Brain pericyte (primary cell): ENCODE measurements around the gene FBXW12.

Source experiments
- DNase-seq: peaks from one replicate; pipeline ENCODE4 v3.0.0-alpha.2; 2012; ENCODE audit warnings: low read depth, low spot score

The FBXW12 gene

DNA sequence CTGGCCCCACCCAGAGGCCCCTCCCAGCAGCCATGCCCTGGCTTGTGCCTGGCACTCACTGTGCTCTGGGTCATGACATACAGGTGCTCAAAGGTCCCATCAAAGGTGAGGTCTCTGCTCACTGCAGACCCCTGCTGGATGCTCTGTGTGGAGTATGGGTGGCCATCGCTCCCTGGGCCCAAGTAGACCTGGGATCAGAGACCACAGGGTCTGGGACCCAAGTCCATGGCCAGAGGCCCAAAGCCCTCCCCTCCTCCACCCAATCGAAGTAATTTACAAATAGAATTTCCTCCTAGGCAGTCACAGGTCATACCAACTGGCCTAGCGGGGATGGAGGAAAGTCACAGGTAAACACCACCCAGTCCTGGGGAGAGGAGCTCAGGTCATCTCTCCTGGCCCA, 50.3 kb downstream of the FBXW12 start:
- no peak for DNase-seq

DNA sequence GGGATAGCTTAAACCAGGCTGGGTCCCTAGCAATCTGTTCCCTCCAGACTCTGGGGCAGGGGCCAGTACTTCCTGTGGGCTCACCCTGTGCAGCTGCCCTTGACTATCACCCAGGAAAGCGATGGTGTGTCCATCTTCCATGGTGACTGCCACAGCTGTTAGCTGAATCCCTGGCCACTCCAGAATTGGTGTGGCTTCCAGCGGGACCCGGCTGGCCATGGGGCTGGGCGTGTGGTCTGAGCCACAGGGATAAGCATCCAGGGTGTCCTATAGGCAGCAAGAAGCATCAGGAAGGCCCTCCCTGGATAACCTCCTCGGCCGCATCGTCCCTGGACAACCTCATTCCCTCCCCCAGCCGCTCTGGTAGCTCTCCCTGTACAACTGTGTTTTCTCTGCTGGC, 50.7 kb downstream of the FBXW12 start:
- no peak for DNase-seq

DNA sequence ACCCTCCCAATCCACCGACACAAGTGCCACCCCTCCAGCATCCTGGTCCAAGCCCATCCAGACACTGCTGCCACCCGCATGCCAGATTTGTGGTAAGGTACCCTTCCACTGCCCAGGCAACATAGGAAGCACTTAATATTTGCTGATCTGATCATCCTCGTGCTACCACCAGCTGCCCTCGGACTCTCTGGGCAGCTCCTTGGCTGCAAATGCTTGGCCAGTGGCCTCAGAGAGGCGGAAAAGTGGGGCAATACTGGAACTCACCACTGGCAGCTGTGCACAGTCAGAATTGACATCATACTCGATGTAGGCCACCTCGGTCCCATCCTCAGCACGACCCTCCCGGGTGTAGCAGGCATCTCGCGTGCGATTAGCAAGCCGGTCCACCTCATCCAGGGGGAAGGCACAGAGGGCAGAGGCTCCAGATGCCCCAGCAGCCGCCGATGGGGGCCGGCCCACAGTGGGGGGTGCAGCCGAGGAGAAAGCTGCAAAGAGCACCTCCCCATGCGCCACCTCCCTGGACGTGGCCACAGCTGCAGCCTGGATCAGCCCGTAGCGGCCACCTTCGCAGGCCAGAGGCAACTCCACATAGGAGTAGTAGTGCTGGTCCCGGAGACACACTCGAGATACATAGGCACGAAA, 51.3 kb downstream of the FBXW12 start:
- DNase-seq, result no peak

DNA sequence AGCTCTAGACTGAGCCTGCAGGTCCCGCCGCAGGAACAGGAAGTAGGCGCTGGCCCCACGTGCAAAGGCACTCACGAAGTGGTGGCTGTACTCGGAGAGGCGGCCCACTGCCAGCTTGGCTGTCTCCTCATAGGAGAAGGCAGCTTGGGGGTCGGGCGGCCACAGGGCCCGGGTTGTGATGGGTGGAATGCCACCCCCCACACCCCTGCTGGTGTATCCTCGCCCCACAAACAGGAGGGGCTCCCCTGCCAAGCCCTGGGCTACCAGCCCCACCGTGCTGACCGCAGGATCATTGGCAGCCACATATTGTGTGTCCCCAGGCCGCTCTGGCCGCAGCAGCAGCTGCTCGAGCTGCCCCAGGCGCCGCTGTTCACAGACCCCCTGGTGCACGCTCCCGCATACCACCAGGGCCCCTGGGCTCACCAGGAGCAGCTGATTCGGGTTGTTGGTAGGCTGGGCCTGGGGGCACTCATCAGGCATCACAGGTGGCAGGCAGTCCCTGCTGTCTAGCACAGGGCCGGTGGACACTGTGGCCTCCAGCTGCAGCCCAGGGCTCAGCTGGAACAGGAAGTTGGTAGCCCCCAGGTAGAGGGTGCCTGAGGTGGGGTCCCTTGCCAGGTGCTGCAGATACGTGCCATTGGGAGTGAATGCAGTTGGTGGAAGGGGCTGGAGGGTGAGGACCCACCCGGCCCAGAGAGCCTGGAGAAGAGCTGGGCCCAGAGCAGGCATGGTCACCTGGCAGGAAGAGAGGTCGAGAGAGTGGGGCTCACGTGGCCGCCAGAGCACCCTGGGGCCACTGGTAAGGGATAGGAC, 52.1 kb downstream of the FBXW12 start:
- DNase-seq, result no peak

DNA sequence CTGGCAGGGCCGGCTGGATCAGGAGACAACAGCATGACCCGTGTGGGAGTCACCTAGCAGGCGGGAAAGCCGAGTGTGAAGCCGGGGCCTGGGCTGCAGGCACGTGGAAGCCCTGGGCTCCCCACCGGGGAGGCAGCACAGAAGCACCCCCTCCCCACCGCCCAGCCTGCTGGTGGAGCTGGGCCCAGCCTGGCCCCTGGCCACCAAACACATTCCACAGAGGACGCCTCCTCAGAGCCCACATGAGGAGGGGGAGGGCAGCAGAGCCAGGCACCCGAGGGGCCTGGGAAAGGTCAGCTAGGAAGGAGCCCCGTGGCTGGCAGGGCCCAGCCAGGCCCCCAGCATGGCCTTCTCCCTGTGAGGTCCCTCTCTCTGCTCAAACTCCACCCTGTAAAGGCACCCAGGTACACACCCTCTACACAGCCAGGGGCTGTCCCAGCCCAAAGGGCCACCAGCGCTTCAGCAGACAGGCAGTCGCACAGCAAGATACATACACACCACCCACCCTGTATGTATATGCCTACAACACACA, 53.3 kb downstream of the FBXW12 start:
- no peak for DNase-seq

DNA sequence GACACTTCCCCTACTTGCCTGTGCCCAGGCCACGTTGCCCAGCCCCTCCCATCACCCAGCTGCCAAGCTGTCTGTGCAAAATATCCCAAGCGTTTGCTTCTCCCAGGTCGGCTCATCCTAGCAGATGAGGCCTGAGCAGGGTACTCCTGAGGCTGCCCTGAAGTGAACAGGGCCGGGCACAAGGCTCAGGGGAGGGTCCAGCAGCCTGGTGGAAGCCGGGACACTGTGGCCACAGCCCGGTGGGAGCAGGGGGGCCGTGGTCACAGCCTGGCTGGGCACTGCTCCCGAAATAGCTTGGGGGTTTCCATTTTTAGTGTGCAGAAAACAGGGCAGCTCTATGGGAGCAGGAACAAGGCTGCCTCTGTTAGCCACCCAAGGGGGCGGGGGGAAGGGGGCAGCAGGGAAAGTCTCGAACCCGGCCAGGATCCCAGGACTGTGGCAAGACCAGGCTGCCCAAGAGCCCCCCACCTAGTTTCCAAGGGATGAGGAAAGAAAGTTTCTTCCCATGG, 54.4 kb downstream of the FBXW12 start:
- DNase-seq, result no peak

DNA sequence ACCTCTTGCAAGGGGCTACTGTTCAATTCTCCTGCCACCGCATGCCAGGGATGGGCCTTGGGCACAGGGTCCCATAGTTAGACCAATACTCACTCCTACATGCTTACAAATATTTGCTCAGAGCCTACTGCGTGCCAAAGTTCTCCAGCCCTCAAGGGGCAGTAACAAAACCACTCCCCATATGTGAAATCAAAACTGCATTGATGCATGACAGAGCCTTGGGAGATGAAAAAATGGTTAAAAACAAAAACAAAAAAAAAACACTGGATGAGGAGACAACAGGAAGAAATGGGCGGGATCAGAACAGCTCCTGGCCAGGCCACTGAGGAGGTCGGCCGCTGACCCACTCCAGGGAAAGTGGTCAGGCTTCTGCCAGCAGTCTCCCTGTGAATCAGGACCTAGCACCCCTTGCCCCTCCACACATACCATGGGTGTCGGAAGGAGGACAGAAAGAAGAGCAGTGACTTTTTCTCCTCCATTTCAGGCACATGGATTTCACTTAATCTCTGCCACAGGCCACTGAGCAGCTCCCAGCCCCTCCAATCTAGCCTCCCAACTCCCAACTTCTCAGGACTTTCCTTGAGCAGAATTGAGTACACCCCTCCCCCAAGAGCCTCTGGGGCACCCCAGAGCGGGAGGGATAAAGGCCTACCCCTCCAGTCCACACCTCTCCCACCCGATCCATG, 55.1 kb downstream of the FBXW12 start:
- DNase-seq, result no peak

DNA sequence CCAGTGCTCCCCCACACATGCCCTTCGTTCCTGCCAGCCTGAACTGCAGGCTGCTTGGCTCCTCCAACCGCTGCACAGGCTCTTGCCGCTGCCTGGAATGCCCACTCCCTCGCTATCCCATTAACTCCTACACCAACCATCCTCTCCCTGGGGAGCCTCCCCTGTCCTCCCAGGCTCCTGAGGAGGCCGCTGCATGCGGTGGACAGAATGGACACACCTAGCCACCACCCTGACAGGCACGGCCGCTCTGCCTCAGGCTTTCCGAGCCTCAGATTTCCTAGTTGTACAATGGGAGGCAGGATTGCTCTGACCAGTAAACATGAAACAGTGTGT, 55.6 kb downstream of the FBXW12 start:
- no peak for DNase-seq

DNA sequence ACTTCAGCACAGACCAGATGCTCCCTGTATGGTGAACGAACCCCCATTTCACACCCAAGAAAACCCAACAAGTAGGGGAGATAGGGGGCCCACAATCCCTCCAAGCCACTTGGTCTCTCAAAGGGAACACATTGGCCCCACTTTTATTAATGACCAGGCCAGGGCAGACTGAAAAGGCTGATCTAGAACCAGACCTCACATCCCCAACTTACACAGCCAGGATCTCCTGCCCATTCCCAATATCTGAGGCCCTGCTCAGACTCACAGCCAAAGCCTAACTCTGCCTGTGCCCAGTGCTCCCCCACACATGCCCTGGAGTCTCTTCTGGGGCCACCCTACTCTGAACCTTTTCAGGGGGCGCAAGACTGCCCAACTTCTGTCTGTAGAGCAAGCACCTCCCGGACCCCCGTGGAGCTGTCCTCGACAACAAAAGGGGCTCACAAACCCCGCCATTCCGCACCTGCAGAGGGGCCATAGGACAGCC, 56.1 kb downstream of the FBXW12 start:
- DNase-seq, result no peak

DNA sequence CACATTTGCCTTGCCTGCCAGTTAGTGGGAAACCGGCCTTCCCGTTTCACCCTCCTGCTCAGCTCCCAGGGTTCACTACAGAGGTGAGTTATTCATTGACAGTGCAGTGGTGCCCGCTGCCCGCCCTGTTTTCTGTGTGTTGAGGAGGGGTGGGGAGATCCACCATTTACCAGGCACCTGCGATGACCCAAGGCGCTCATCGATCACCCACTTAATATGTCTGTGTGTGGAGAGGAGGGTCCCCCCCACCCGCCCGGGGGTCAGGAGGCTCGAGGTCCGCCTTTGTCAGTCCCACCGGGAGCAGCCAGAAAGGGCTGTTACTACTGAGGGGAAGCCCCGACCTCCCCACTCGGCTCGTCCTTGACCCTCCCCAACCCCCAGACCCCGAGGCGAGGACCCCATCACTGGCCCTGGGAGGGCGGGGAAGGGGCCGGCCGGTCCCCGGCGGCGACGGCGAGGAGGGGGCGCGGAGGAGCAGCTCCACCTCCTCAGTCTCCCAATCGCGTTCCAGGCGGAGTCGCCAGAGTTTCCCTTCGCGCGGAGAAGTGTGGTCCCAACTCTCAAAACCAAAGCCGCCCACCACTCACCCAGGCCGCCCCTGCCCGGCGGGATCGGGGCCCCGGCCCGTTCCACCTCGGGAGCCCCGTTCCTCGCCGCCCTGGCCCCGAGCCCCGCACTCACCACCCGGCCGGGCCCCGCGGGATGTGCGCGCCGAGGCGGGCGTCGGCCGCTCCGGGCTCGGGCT, 56.7 kb downstream of the FBXW12 start:
- DNase-seq, result no peak

DNA sequence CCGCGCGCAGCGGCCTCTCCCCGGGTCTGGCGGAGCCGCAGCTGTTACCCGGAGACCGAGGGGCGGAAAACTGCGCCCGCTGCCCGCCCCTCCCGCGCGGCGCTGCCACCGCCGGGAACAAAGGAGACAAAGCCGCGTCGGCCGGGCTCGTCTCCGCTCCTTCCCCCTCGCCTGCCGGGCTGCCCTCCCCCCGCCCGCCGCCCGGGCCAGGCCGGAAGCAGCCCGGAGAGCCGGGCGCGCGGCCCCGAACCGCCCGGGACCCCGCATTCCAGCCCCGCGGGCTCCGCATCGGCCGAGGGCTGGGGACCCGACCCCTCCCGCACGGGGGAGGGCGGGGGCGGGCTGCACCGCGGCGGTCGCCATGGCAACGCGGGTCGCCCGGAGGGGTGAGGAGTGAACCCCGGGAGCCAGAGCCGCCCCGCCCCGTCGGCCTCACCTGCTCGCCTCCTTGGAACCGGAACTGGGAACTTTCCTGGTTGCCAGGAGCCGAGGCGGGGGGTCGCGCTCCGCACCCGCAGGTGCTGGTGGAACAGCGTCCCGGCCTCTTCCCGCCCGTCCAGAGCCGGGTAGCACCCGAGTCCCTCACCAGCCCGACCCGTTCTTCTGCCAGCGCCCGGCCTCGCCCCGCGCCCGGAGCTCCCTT, 57.4 kb downstream of the FBXW12 start:
- DNase-seq, result no peak

DNA sequence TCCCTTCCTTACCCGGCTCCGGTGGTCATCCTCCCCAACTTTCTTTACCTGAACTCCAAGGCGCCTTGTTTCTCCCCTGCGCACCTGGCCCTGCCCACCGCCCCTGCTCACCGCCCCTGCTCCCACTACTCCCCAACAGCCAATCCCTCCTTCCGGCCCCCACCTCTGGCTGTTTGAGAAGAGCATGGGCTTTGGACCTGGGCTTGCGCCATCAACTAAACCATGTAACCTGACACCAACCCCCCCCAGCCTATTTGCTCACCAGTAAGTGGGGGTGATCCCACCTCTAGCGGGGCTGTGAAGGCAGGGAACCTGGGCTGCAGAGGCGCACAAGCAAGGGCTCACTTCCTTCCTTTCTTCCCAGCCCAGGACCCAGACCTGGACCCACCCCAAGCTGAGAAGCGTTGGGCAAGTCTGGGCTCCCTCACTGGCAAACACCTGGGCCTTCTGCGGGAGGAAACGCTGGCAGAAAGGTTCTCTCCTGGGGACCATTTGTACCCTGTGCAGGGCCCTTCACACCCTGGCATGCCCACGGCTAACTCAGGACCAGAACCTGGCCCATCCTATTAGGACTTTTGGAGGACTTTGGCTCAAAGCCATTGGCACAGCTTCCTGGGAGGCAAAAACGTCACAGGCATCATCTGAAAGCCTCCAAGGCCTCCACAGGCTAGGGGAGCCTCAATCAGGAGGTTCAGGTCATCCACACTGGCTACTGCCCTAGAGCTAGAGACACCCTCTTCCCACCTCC, 58.1 kb downstream of the FBXW12 start, which contains the start of gene PLXNB1:
Gene PLXNB1, minus strand, starts transcription at position 127 of the 748 bp plus-strand sequence. CDS start 5,475 bp downstream, outside the sequence.
- no peak for DNase-seq

DNA sequence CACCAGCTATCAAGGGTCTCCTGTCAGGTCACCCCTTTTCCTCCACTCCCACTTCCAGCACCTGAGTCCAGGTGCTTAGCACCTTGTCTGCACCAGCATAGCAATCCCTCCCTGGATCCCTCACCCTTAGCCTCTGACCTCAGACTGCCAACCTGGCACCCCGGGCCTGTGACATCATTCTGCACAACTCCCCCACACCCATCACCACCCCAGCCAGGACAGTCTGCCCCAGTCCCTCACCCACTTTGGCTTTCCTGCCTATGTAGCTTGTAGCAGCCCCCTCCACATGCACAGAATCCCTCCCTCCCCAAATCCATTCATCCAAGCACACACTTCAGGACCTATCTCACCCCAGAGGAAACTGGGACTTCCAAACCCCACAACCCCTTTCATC, 58.7 kb downstream of the FBXW12 start:
- DNase-seq, result no peak

DNA sequence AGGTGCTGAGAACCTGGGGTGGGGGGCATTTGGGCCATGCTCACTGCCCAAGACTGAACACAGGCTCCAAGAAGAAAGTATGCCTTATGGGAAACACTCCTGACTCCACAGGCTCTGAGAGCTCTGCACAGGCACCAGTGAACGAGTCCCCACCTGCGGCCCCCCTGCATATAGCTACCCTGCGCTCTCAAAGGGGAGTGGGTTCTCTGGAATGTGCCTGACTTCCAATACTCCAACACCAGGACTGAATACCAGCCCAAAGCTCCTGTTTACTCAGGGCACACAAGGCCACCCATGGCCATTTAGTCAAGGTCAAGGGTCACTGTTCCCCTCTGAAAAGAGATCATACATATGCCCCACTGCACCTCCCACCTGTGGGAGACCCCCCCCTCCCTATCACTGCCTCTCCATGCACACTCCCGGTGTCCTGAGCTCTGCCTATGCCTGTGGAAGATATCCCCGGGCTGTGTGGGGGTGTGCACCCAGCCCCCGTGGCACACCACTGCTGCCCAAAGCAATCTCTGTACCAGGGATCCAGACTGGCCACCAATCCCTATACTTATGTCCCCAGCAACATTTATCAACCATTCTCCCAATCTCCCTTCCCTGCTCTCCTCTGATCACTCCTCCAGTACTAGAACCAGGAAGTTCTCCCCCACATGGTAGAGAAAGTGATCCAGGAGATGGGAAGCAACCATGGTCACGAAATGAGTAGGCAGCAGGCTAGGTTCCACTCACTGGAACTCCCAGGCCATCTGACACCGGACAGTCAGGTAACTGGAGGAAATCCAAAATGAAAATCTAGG, 59.4 kb downstream of the FBXW12 start:
- DNase-seq, result no peak

DNA sequence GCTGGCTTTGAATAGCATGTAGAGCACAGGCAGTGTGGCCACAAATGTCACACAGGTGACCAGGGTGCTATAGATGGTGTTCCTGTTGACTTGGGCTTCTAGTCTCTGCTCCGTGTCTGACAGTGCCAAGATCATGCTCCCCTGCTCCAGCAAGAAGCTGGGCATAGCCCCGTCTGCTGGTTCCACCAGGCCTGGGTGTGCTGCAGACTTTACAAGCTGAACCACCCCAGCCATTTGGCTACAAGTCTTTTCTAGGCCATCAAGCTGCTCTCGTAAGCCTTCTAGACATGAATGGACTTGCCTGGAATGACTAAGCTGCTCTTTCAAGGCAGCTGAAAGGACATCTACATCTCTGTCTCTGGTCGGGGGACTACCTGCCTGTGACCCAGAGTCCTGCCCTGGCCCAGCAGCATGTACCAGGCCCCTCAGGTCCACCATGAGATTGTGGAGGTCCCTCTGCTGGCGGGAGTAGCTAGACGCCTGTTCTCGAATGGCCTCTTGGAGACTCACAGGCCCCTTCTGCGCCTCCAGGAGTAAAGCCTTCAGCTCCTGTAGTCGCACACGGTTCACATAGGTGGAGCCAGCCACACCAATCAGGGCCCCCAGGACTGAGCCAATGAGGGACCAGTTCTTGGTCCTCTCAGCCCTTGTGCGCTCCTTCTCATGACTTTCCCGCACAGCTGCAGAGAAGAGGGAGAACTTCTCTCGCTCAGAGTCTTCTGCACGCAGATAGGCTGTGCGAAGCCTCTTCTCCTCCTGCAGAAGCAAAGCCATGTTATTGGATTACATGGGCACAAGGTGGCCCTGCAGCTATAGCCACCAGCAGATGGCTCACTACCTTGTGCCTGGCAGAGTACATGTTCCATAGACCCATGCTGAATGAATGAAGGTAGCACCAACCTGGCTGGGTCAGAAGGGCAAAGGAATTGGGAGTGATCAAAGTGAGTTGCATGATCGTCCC, 60.7 kb downstream of the FBXW12 start:
- DNase-seq, result no peak

DNA sequence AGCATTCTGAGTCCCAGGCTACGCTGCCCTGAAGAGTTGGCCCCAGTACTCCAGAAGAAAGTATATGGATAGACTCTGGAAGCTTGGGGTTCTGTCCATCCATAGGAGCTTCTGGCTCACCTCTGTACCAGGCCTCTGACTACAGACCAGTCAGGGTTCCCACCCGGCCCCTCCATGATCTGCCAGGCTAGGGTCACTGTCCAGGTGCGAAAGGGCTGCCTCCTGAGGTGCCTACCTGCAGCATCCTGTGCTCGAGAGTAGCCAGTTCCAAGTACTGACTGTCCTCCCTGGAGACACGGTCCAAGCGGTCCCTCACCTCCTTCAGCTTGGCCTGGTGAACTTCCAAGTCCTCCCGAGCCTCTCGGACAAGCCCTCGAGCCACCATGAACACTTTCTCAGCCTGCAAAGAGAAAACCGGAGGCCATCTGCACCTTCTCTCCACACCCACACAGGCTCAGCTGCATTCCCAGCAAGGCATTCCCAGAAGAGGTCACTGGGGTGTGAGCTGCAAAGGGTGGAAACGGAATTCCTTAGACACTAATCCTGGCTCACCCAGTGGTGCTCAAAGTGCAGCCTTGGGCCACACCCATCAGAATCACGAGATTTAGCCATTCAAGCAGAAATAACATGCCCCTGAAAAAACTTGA, 61.6 kb downstream of the FBXW12 start:
- no peak for DNase-seq

DNA sequence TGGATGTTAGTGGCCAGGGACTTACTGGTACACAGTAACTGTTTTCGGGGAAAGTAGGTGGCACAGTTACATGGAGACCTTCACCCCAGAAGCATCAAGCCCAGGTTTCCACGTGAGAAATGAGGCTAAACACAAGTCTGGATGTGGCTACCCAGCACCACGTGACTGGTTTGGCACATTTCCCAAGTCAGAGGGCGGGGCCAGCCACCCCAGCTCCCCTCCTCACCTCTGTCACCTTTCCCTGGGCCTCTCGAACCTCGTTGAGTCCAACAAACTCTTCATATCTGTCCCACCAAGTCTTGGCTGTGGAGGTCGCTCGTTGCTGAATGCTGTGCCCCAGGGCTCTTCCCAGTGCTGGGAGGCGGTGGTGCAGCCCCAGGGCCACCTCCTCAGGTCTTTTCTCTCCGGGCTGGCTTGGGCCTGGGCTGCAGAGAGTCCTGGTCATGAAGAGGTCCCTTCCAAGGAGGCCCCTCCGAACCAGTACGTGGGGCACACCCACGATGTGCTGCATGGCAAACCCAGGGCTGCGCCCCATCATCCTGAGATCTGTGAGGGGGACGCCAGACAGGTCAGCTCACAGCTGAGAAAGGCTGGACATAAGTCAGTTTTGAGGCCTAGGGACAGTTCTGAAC, 62.7 kb downstream of the FBXW12 start:
- no peak for DNase-seq
